HCT116 (cell line): ENCODE results near the gene SLC9A9. TPM values are rescaled to one million over a fixed set of nuclear protein-coding genes. Genes with fewer than 3 reads are reported as not detected.

ENCODE experiments used
- ATAC-seq: fragments of 200-7000 bp; cut with Tn5 transposase; 2 replicates; pipeline ENCODE4 v1.9.1; 2020; ENCODE audit warnings: mild to moderate bottlenecking, moderate library complexity
- BruUV-seq: library from RNA; stranded (reverse); fragments of 400-500 nt; replicated peaks from 2 replicates; lab custom pipeline; 2021; lab: Mats Ljungman, UMichigan
- CTCF ChIA-PET: fragments of 300-600 bp; sonication (Branson Sonifier 250); formaldehyde crosslinking; loops from one replicate; lab custom pipeline; 2021; ENCODE audit warnings: antibody characterized with exemption; lab: Charles Lee
- POLR2A ChIA-PET: fragments of 300-600, 350-600 bp; sonication (Branson Sonifier 250); formaldehyde crosslinking; loops from one replicate; lab custom pipeline; 2021; ENCODE audit warnings: antibody characterized with exemption; lab: Charles Lee
- RAD21 ChIA-PET, 2 experiments: fragments of 300-600 bp; sonication (Branson Sonifier 250); formaldehyde crosslinking; loops; one replicate each; lab custom pipeline; 2023; ENCODE audit warnings: low total read pairs in 2 of 2; ENCODE audit not compliant: uncharacterized antibody in 2 of 2, unreplicated experiment in 2 of 2, low non-redundant PET in 1 of 2; lab: Charles Lee
- DNase-seq: peaks from one replicate; pipeline ENCODE4 v3.0.0-alpha.2; 2010; ENCODE audit warnings: low read depth, low spot score
- H2AFZ ChIP-seq: fragments of 200-600 bp; shearing (Covaris generic), sonication (generic); 2 replicates; pipeline ENCODE4 v1.6.1; 2017; ENCODE audit warnings: low read depth, mixed run types, mixed read lengths, antibody characterized with exemption, low read length; ENCODE audit not compliant: poor library complexity, severe bottlenecking
- H3K27ac ChIP-seq: 2 replicates; pipeline ENCODE4 v1.5.1; 2012; ENCODE audit warnings: low read depth, low read length
- H3K27me3 ChIP-seq: fragments of 200-600 bp; sonication (generic); 2 replicates; pipeline ENCODE4 v1.6.1; 2016; ENCODE audit warnings: mixed run types, low read length, mixed read lengths; ENCODE audit not compliant: insufficient read depth
- H3K36me3 ChIP-seq, 2 experiments: fragments of 200-500 bp in 1 of 2; fragments of 200-600 bp in 1 of 2; sonication (Bioruptor generic) in 1 of 2; sonication (generic) in 1 of 2; 2 replicates each; pipeline versions ENCODE4 v1.5.1 to v1.6.1; 2014 to 2016; ENCODE audit warnings: low read length in 2 of 2, inconsistent platforms in 1 of 2, mixed read lengths in 1 of 2, mixed run types in 1 of 2; ENCODE audit not compliant: insufficient read depth in 2 of 2, control insufficient read depth in 1 of 2
- H3K4me1 ChIP-seq, 2 experiments: fragments of 200-600 bp in 1 of 2; sonication (generic) in 1 of 2; 2 replicates each; pipeline versions ENCODE4 v1.5.1 to v1.6.1; 2012 to 2017; ENCODE audit warnings: low read length in 2 of 2, inconsistent platforms in 1 of 2, mild to moderate bottlenecking in 1 of 2, mixed read lengths in 1 of 2, mixed run types in 1 of 2, moderate library complexity in 1 of 2; ENCODE audit not compliant: insufficient read depth in 2 of 2, control insufficient read depth in 1 of 2
- H3K4me2 ChIP-seq: fragments of 200-600 bp; sonication (generic); 2 replicates; pipeline ENCODE4 v1.6.1; 2017; ENCODE audit warnings: mixed run types, low read length, mixed read lengths
- H3K4me3 ChIP-seq, 2 experiments: fragments of 200-600 bp in 1 of 2; sonication (generic) in 1 of 2; replicated peaks in 1 of 2; 2 replicates each; pipeline ENCODE4 v1.5.1; 2011 to 2016; ENCODE audit warnings: low read length in 2 of 2, control low read depth in 1 of 2, low read depth in 1 of 2, mild to moderate bottlenecking in 1 of 2, mixed read lengths in 1 of 2, mixed run types in 1 of 2
- H3K79me2 ChIP-seq: fragments of 200-600 bp; sonication (generic); 2 replicates; pipeline ENCODE4 v1.6.1; 2017; ENCODE audit warnings: mild to moderate bottlenecking, mixed run types, low read length, moderate library complexity, mixed read lengths; ENCODE audit not compliant: insufficient read depth
- H3K9ac ChIP-seq: fragments of 200-600 bp; sonication (generic); 2 replicates; pipeline ENCODE4 v1.6.1; 2016; ENCODE audit warnings: low read length, mixed read lengths
- H3K9me2 ChIP-seq: fragments of 200-600 bp; sonication (generic), shearing (Covaris generic); 2 replicates; pipeline ENCODE4 v1.6.1; 2017; ENCODE audit warnings: mixed run types, mild to moderate bottlenecking, moderate library complexity; ENCODE audit not compliant: insufficient read depth
- H3K9me3 ChIP-seq, 2 experiments: fragments of 200-500 bp in 1 of 2; fragments of 200-600 bp in 1 of 2; sonication (Bioruptor generic) in 1 of 2; sonication (generic) in 1 of 2; 2 replicates each; pipeline ENCODE4 v1.6.1; 2014 to 2017; ENCODE audit warnings: low read length in 2 of 2, mixed read lengths in 2 of 2, inconsistent platforms in 1 of 2, low read depth in 1 of 2, mild to moderate bottlenecking in 1 of 2, mixed run types in 1 of 2, moderate library complexity in 1 of 2; ENCODE audit not compliant: control insufficient read depth in 1 of 2, insufficient read depth in 1 of 2
- H4K20me1 ChIP-seq: fragments of 200-600 bp; sonication (generic), shearing (Covaris generic); 2 replicates; pipeline ENCODE4 v1.6.1; 2017; ENCODE audit warnings: mixed run types, mild to moderate bottlenecking, moderate library complexity; ENCODE audit not compliant: insufficient read depth
- JUND ChIP-seq: IDR thresholded peaks from 2 replicates; pipeline ENCODE4 v1.6.1; 2012
- MAX ChIP-seq: IDR thresholded peaks from 2 replicates; pipeline ENCODE4 v1.6.1; 2012
- RAD21 ChIP-seq: IDR thresholded peaks from 2 replicates; pipeline ENCODE4 v1.6.1; 2012; ENCODE audit warnings: low read depth, mild to moderate bottlenecking
- SP1 ChIP-seq: IDR thresholded peaks from 2 replicates; pipeline ENCODE4 v1.6.1; 2012; ENCODE audit warnings: low read depth
- SRF ChIP-seq: IDR thresholded peaks from 2 replicates; pipeline ENCODE4 v1.6.1; 2012; ENCODE audit warnings: low read depth
- TCF7L2 ChIP-seq: IDR thresholded peaks from 2 replicates; pipeline ENCODE4 v1.7.0; 2011; ENCODE audit warnings: borderline replicate concordance, inconsistent platforms; ENCODE audit not compliant: insufficient read depth, insufficient read length; ENCODE audit errors: extremely low read depth
- YY1 ChIP-seq: IDR thresholded peaks from 2 replicates; pipeline ENCODE4 v1.6.1; 2011; ENCODE audit warnings: low read length, low read depth, moderate library complexity, mild to moderate bottlenecking; ENCODE audit not compliant: insufficient replicate concordance; ENCODE audit errors: extremely low read depth
- ZBTB33 ChIP-seq: IDR thresholded peaks from 2 replicates; pipeline ENCODE4 v1.6.1; 2011; ENCODE audit warnings: mild to moderate bottlenecking, low read length, moderate library complexity; ENCODE audit not compliant: insufficient replicate concordance; ENCODE audit errors: extremely low read depth
- intact Hi-C: fragments of 100-400 bp; cut with micrococcal nuclease; formaldehyde crosslinking; loops from 2 replicates; pipeline ENCODE4 v1.10.0; 2022
- total RNA-seq: library from RNA; stranded (reverse); gene quantifications from one replicate; pipeline ENCODE4 v1.2.1, GENCODE V29; 2021; ENCODE audit not compliant: unreplicated experiment
- TF ChIP-seq, protein P1 (sequence below): IDR thresholded peaks from 2 replicates; pipeline ENCODE4 v1.6.1; 2012; ENCODE audit warnings: low read depth
- TF ChIP-seq, protein P2 (sequence below): IDR thresholded peaks from 2 replicates; pipeline ENCODE4 v1.6.1; 2012
- TF ChIP-seq, protein P3 (sequence below), 3 experiments: fragments of 200-600 bp in 1 of 3; sonication (generic) in 1 of 3; IDR thresholded peaks in 2 of 3; conservative IDR thresholded peaks in 1 of 3; 2 replicates each; pipeline ENCODE4 v1.5.1; 2012 to 2017; ENCODE audit warnings: low read depth in 2 of 3, low read length in 2 of 3, antibody characterized with exemption in 1 of 3, borderline replicate concordance in 1 of 3, control low read depth in 1 of 3, mild to moderate bottlenecking in 1 of 3, mixed read lengths in 1 of 3, mixed run types in 1 of 3, moderate library complexity in 1 of 3; ENCODE audit not compliant: insufficient read depth in 1 of 3

Gene SLC9A9
- total RNA-seq, 1 experiment from 2014 or later: 0.20 TPM

GRCh38 chr3:143814443-143814889 lies 33.8 kb downstream of the SLC9A9 start:
- Histone ChIP-seq H3K9me2 (no peaks in the 10 kb centered on the region), H3K4me1 (no peaks in the 10 kb centered on the region), H3K27ac (no peak overlapping the region), H3K79me2 (no peaks in the 10 kb centered on the region), H3K9ac (no peak overlapping the region), H3K9me3 (no peaks in the 10 kb centered on the region), H4K20me1 (no peaks in the 10 kb centered on the region), H3K36me3 (no peaks in the 10 kb centered on the region), H3K27me3 (no peaks in the 10 kb centered on the region), H3K4me3 (no peak overlapping the region), H2AFZ (no peak overlapping the region), H3K4me2 (no peak overlapping the region)
- TF ChIP-seq TCF7L2 (no peak), SRF (no peak), MAX (no peak), RAD21 (no peak), YY1 (no peak), SP1 (no peak), ZBTB33 (no peak), JUND (no peak)
- TF ChIP-seq, protein P1, sequence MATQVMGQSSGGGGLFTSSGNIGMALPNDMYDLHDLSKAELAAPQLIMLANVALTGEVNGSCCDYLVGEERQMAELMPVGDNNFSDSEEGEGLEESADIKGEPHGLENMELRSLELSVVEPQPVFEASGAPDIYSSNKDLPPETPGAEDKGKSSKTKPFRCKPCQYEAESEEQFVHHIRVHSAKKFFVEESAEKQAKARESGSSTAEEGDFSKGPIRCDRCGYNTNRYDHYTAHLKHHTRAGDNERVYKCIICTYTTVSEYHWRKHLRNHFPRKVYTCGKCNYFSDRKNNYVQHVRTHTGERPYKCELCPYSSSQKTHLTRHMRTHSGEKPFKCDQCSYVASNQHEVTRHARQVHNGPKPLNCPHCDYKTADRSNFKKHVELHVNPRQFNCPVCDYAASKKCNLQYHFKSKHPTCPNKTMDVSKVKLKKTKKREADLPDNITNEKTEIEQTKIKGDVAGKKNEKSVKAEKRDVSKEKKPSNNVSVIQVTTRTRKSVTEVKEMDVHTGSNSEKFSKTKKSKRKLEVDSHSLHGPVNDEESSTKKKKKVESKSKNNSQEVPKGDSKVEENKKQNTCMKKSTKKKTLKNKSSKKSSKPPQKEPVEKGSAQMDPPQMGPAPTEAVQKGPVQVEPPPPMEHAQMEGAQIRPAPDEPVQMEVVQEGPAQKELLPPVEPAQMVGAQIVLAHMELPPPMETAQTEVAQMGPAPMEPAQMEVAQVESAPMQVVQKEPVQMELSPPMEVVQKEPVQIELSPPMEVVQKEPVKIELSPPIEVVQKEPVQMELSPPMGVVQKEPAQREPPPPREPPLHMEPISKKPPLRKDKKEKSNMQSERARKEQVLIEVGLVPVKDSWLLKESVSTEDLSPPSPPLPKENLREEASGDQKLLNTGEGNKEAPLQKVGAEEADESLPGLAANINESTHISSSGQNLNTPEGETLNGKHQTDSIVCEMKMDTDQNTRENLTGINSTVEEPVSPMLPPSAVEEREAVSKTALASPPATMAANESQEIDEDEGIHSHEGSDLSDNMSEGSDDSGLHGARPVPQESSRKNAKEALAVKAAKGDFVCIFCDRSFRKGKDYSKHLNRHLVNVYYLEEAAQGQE: no peak
- TF ChIP-seq, protein P2, sequence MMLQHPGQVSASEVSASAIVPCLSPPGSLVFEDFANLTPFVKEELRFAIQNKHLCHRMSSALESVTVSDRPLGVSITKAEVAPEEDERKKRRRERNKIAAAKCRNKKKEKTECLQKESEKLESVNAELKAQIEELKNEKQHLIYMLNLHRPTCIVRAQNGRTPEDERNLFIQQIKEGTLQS: no peak
- TF ChIP-seq, protein P3, sequence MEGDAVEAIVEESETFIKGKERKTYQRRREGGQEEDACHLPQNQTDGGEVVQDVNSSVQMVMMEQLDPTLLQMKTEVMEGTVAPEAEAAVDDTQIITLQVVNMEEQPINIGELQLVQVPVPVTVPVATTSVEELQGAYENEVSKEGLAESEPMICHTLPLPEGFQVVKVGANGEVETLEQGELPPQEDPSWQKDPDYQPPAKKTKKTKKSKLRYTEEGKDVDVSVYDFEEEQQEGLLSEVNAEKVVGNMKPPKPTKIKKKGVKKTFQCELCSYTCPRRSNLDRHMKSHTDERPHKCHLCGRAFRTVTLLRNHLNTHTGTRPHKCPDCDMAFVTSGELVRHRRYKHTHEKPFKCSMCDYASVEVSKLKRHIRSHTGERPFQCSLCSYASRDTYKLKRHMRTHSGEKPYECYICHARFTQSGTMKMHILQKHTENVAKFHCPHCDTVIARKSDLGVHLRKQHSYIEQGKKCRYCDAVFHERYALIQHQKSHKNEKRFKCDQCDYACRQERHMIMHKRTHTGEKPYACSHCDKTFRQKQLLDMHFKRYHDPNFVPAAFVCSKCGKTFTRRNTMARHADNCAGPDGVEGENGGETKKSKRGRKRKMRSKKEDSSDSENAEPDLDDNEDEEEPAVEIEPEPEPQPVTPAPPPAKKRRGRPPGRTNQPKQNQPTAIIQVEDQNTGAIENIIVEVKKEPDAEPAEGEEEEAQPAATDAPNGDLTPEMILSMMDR (IDR thresholded peaks at IDR 0.05 in 2 of 3, conservative IDR thresholded peaks at IDR 0.05 in 1 of 3; ENCODE audit: borderline replicate concordance in 1 of 3, insufficient read depth in 1 of 3, low read depth in 2 of 3, low read length in 2 of 3): no peak
- ChIA-PET POLR2A (no interaction called here), RAD21 (no interaction called here), CTCF (no interaction called here)
- intact Hi-C loops: no loop called here
- DNase-seq (no peak), ATAC-seq (no peak)
- no TSS peak for BruUV-seq
